Astrocyte (in vitro differentiated cells and primary cell): ENCODE measurements around the gene GRM7. TPM values are rescaled to one million over a fixed set of nuclear protein-coding genes. Genes with fewer than 3 reads are reported as not detected.

ENCODE experiments used
- DNase-seq: peaks from one replicate; pipeline ENCODE4 v3.0.0-alpha.2; 2010; ENCODE audit warnings: low read depth
- FAIRE-seq: peaks from 2 replicates; lab custom pipeline; 2011; peaks lifted over from hg19 to GRCh38; lab: Jason Lieb, UNC
- H2AFZ ChIP-seq: 2 replicates; pipeline ENCODE4 v1.6.0; 2012; ENCODE audit warnings: low read depth, low read length, inconsistent platforms
- H3K27ac ChIP-seq: 2 replicates; pipeline ENCODE4 v1.5.1; 2011; ENCODE audit warnings: low read depth, low read length, inconsistent platforms
- H3K27me3 ChIP-seq: 2 replicates; pipeline ENCODE4 v1.6.0; 2011; ENCODE audit warnings: low read length, inconsistent platforms; ENCODE audit not compliant: insufficient read depth
- H3K36me3 ChIP-seq: 2 replicates; pipeline ENCODE4 v1.5.1; 2011; ENCODE audit warnings: low read length, inconsistent platforms; ENCODE audit not compliant: insufficient read depth
- H3K4me1 ChIP-seq: 2 replicates; pipeline ENCODE4 v1.5.1; 2011; ENCODE audit warnings: low read length, inconsistent platforms; ENCODE audit not compliant: insufficient read depth
- H3K4me2 ChIP-seq: 2 replicates; pipeline ENCODE4 v1.6.0; 2012; ENCODE audit warnings: low read length, inconsistent platforms
- H3K4me3 ChIP-seq: 2 replicates; pipeline ENCODE4 v1.5.1; 2011; ENCODE audit warnings: low read depth, mild to moderate bottlenecking, low read length, inconsistent platforms; ENCODE audit not compliant: insufficient read depth
- H3K79me2 ChIP-seq: 2 replicates; pipeline ENCODE4 v1.6.0; 2012; ENCODE audit warnings: mild to moderate bottlenecking, low read length, inconsistent platforms; ENCODE audit not compliant: insufficient read depth
- H3K9ac ChIP-seq: 2 replicates; pipeline ENCODE4 v1.6.0; 2012; ENCODE audit warnings: mild to moderate bottlenecking, low read length, inconsistent platforms
- H3K9me3 ChIP-seq: 2 replicates; pipeline ENCODE4 v1.5.1; 2012; ENCODE audit warnings: low read depth, mild to moderate bottlenecking, low read length, inconsistent platforms; ENCODE audit not compliant: insufficient read depth
- H4K20me1 ChIP-seq: 2 replicates; pipeline ENCODE4 v1.6.0; 2012; ENCODE audit warnings: low read length, inconsistent platforms; ENCODE audit not compliant: insufficient read depth
- H3K27ac Mint-ChIP-seq: one replicate; pipeline ENCODE4 v1.8.0; 2021; ENCODE audit warnings: mild to moderate bottlenecking, mixed read lengths; ENCODE audit not compliant: unreplicated experiment
- H3K27me3 Mint-ChIP-seq: one replicate; pipeline ENCODE4 v1.8.0; 2021; ENCODE audit warnings: low read depth, mixed read lengths; ENCODE audit not compliant: unreplicated experiment
- H3K36me3 Mint-ChIP-seq: one replicate; pipeline ENCODE4 v1.8.0; 2021; ENCODE audit warnings: low read depth, mixed read lengths; ENCODE audit not compliant: unreplicated experiment
- H3K4me1 Mint-ChIP-seq: one replicate; pipeline ENCODE4 v1.8.0; 2021; ENCODE audit warnings: low read depth, mixed read lengths; ENCODE audit not compliant: unreplicated experiment
- H3K4me3 Mint-ChIP-seq: one replicate; pipeline ENCODE4 v1.8.0; 2021; ENCODE audit warnings: mild to moderate bottlenecking, moderate library complexity, mixed read lengths; ENCODE audit not compliant: unreplicated experiment
- H3K9me3 Mint-ChIP-seq: one replicate; pipeline ENCODE4 v1.8.0; 2021; ENCODE audit warnings: mild to moderate bottlenecking, mixed read lengths; ENCODE audit not compliant: unreplicated experiment
- EZH2 ChIP-seq: IDR thresholded peaks from 2 replicates; pipeline ENCODE4 v1.6.1; 2012; ENCODE audit warnings: mild to moderate bottlenecking, low read length, inconsistent platforms; ENCODE audit not compliant: insufficient read depth
- total RNA-seq: library from RNA; stranded (reverse); gene quantifications from 2 replicates; pipeline ENCODE4 v1.2.1, GENCODE V29; 2021
- TF ChIP-seq, protein P1 (sequence below): IDR thresholded peaks from 2 replicates; pipeline ENCODE4 v1.5.1; 2011; ENCODE audit warnings: low read depth, mild to moderate bottlenecking, inconsistent platforms, low read length, moderate library complexity; ENCODE audit not compliant: insufficient read depth

The GRM7 gene
- total RNA-seq, 1 donor from 2014 or later: not detected

DNA sequence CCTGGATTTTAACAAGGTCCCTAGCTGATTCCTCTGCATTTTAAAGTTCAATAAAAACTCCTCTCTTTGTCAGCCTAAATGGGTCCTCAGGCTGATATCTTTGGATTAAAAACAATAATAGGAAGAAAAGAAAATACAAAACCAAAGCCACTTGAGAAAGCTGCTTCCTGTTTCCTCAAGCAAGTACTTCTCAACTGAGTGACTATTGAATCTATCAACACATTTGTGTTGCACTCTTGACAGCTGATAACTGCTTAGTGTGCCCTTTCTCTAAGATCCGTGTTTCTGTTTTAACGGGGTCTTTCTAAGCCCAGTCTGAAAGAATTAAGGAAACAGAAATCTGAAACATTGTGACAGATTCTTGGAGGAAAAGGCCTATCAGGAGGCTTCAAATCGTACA lies 410.7 kb downstream of the GRM7 start:
- H3K27ac Mint-ChIP-seq: no peak overlapping the region
- no peak overlapping the region for H3K4me3 ChIP-seq
- H3K9me3 Mint-ChIP-seq: peaks cover 4% of the 10 kb centered on the region
- DNase-seq: no peak
- H3K9ac ChIP-seq: no peak overlapping the region
- H2AFZ ChIP-seq: no peak overlapping the region
- H3K4me3 Mint-ChIP-seq: no peak overlapping the region
- H3K27me3 ChIP-seq: no peaks in the 10 kb centered on the region
- FAIRE-seq: no peak
- H3K36me3 Mint-ChIP-seq: no peaks in the 10 kb centered on the region
- no peaks in the 10 kb centered on the region for H3K4me1 Mint-ChIP-seq
- H3K4me2 ChIP-seq: no peak overlapping the region
- no peaks in the 10 kb centered on the region for H3K79me2 ChIP-seq
- H3K36me3 ChIP-seq: no peaks in the 10 kb centered on the region
- no peaks in the 10 kb centered on the region for H3K9me3 ChIP-seq
- no peaks in the 10 kb centered on the region for H4K20me1 ChIP-seq
- no peak overlapping the region for H3K27ac ChIP-seq
- H3K4me1 ChIP-seq: no peaks in the 10 kb centered on the region
- no peak for TF ChIP-seq EZH2
- TF ChIP-seq, protein P1, sequence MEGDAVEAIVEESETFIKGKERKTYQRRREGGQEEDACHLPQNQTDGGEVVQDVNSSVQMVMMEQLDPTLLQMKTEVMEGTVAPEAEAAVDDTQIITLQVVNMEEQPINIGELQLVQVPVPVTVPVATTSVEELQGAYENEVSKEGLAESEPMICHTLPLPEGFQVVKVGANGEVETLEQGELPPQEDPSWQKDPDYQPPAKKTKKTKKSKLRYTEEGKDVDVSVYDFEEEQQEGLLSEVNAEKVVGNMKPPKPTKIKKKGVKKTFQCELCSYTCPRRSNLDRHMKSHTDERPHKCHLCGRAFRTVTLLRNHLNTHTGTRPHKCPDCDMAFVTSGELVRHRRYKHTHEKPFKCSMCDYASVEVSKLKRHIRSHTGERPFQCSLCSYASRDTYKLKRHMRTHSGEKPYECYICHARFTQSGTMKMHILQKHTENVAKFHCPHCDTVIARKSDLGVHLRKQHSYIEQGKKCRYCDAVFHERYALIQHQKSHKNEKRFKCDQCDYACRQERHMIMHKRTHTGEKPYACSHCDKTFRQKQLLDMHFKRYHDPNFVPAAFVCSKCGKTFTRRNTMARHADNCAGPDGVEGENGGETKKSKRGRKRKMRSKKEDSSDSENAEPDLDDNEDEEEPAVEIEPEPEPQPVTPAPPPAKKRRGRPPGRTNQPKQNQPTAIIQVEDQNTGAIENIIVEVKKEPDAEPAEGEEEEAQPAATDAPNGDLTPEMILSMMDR: no peak
- no peaks in the 10 kb centered on the region for H3K27me3 Mint-ChIP-seq

DNA sequence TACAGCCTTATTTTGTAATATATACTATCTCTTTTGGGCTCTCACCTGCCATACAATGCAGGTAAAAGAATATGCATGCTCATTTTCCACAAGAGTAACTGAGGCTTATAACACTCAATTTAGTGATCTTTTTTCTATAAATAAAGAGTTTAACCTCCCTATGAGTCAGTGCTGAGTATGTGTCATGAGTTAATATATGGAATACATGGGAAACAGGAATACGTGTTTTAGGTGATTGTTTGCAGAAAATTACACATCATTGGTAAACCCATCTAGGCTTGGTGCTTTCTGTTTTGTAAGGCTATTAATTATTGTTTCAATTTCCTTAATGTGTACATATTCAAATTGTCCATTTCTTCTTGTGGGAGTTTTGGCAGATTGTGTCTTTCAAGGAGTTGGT lies 411.3 kb downstream of the GRM7 start:
- Histone ChIP-seq H3K9ac (no peak overlapping the region), H3K4me1 (no peaks in the 10 kb centered on the region), H3K27ac (no peak overlapping the region), H3K27me3 (no peaks in the 10 kb centered on the region), H3K4me2 (no peak overlapping the region), H2AFZ (no peak overlapping the region), H3K9me3 (no peaks in the 10 kb centered on the region), H3K79me2 (no peaks in the 10 kb centered on the region), H4K20me1 (no peaks in the 10 kb centered on the region), H3K36me3 (no peaks in the 10 kb centered on the region), H3K4me3 (no peak overlapping the region)
- Mint-ChIP-seq H3K4me3 (no peak overlapping the region), H3K27ac (no peak overlapping the region), H3K9me3 (peaks cover 3% of the 10 kb centered on the region), H3K27me3 (no peaks in the 10 kb centered on the region), H3K4me1 (no peaks in the 10 kb centered on the region), H3K36me3 (no peaks in the 10 kb centered on the region)
- TF ChIP-seq, protein P1: no peak
- TF ChIP-seq EZH2: no peak
- no peak for DNase-seq
- FAIRE-seq: no peak

DNA sequence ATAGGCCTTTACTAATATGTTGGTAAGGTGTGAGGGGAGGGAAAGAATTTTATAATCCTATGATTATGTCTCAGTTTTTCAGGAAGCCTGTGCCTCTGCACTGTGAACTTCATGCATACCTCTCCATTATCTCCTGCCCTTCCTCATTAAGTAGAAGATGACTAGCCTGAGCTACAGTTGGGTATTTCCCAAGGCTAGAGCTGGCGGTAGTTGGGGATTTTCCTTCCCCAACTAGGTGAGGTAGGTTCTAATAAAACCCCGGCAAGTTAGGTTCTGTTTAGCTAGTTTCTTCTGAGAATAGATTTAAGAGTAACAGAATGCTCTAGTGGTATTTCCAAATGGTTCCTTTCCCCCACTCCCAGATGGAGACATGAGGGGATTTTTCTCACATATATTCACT lies 414.5 kb downstream of the GRM7 start:
- FAIRE-seq (no peak), DNase-seq (no peak)
- no peaks in the 10 kb centered on the region for H3K4me1 ChIP-seq
- H3K9ac ChIP-seq: no peak overlapping the region
- no peaks in the 10 kb centered on the region for H3K27me3 ChIP-seq
- no peak for TF ChIP-seq EZH2
- TF ChIP-seq, protein P1: no peak
- H3K4me3 ChIP-seq: no peak overlapping the region
- H2AFZ ChIP-seq: no peak overlapping the region
- no peaks in the 10 kb centered on the region for H3K27me3 Mint-ChIP-seq
- no peak overlapping the region for H3K27ac ChIP-seq
- H3K36me3 ChIP-seq: no peaks in the 10 kb centered on the region
- H3K79me2 ChIP-seq: no peaks in the 10 kb centered on the region
- H3K4me2 ChIP-seq: no peak overlapping the region
- no peaks in the 10 kb centered on the region for H3K9me3 Mint-ChIP-seq
- H3K4me3 Mint-ChIP-seq: no peak overlapping the region
- H3K36me3 Mint-ChIP-seq: no peaks in the 10 kb centered on the region
- H3K9me3 ChIP-seq: no peaks in the 10 kb centered on the region
- no peaks in the 10 kb centered on the region for H4K20me1 ChIP-seq
- no peaks in the 10 kb centered on the region for H3K4me1 Mint-ChIP-seq
- H3K27ac Mint-ChIP-seq: no peak overlapping the region
